ENCODE results near the gene TNPO2.

Gene TNPO2

DNA sequence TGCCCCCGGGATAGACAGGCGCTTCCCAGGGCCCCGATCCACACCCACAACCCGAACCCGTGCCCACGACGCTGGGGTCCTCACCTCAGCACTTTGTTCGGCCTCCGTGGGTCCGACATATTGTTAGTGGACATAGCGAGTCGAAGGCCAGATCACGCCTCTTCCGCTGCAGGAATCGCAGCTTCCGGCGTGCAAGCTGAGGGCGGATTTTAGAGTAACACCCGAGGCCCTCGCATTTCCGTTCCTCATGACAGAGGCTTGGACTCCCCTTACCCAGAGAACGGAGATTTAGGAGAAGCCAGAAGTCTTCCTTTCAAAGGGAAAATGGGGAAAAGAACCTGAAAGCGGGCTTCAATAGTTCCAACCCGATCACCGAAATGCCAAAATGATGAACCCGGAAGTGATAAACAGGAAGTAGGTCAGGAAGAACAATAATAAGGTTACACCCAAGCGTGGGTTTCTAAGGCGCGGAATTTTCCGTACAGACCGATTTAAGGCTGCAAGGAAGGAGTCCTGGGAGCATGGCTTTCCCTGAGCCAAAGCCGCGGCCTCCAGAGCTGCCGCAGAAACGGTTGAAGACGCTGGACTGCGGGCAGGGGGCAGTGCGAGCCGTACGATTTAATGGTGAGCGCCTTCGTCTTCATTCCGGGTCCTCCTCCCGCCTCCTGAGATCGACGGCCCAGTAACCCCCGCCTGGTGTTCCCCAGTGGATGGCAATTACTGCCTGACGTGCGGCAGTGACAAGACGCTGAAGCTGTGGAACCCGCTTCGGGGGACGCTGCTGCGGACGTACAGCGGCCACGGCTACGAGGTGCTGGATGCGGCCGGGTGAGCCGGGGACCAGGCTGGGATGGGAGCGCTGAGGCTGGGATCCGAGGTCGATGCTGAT lies 54.2 kb downstream of the TNPO2 start (continued):
- TF ChIP-seq CTCF (tag by site-specific recombination; IDR thresholded peaks at IDR 0.05) (peak; percentile 44; the same call in 1 of the 2 replicates), GLI2 (tag by site-specific recombination; IDR thresholded peaks at IDR 0.05; ENCODE audit: borderline replicate concordance, low read depth) (no peak), PRDM1 (tag by site-specific recombination; IDR thresholded peaks at IDR 0.05) (no peak), ZNF621 (tag by site-specific recombination; IDR thresholded peaks at IDR 0.05) (no peak), RBAK (tag by site-specific recombination; IDR thresholded peaks at IDR 0.05) (no peak), ZNF549 (tag by site-specific recombination; IDR thresholded peaks at IDR 0.05) (no peak), GFI1B (tag by site-specific recombination; IDR thresholded peaks at IDR 0.05) (no peak), KLF9 (tag by site-specific recombination; IDR thresholded peaks at IDR 0.05; ENCODE audit: low read depth) (peak; percentile 85), ZNF404 (tag by site-specific recombination; IDR thresholded peaks at IDR 0.05) (no peak), PRDM2 (tag by site-specific recombination; IDR thresholded peaks at IDR 0.05; ENCODE audit: borderline replicate concordance) (no peak), ZFHX2 (tag by site-specific recombination; conservative IDR thresholded peaks at IDR 0.05) (peak; percentile 93), ZNF121 (tag by site-specific recombination; IDR thresholded peaks at IDR 0.05) (no peak), ZNF114 (tag by site-specific recombination; IDR thresholded peaks at IDR 0.05) (no peak), ZNF626 (tag by site-specific recombination; IDR thresholded peaks at IDR 0.05) (no peak), ZSCAN16 (tag by site-specific recombination; IDR thresholded peaks at IDR 0.05) (no peak), ZNF561 (tag by site-specific recombination; IDR thresholded peaks at IDR 0.05; ENCODE audit: borderline replicate concordance) (peak; percentile 93), ELK4 (IDR thresholded peaks at IDR 0.05; ENCODE audit: borderline replicate concordance, low read depth, low read length) (no peak), ZNF169 (tag by site-specific recombination; IDR thresholded peaks at IDR 0.05) (no peak), HIC1 (tag by site-specific recombination; IDR thresholded peaks at IDR 0.05) (no peak), ZNF785 (tag by site-specific recombination; IDR thresholded peaks at IDR 0.05) (no peak), OVOL3 (tag by site-specific recombination; IDR thresholded peaks at IDR 0.05) (peak; percentile 71; the same call in 1 of the 2 replicates), ZNF529 (tag by site-specific recombination; IDR thresholded peaks at IDR 0.05; ENCODE audit: insufficient replicate concordance) (no peak), ZNF416 (tag by site-specific recombination; IDR thresholded peaks at IDR 0.05) (no peak)
- TF ChIP-seq, protein P1, sequence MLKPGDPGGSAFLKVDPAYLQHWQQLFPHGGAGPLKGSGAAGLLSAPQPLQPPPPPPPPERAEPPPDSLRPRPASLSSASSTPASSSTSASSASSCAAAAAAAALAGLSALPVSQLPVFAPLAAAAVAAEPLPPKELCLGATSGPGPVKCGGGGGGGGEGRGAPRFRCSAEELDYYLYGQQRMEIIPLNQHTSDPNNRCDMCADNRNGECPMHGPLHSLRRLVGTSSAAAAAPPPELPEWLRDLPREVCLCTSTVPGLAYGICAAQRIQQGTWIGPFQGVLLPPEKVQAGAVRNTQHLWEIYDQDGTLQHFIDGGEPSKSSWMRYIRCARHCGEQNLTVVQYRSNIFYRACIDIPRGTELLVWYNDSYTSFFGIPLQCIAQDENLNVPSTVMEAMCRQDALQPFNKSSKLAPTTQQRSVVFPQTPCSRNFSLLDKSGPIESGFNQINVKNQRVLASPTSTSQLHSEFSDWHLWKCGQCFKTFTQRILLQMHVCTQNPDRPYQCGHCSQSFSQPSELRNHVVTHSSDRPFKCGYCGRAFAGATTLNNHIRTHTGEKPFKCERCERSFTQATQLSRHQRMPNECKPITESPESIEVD (tag by site-specific recombination; IDR thresholded peaks at IDR 0.05): no peak
- TF ChIP-seq, protein P2, sequence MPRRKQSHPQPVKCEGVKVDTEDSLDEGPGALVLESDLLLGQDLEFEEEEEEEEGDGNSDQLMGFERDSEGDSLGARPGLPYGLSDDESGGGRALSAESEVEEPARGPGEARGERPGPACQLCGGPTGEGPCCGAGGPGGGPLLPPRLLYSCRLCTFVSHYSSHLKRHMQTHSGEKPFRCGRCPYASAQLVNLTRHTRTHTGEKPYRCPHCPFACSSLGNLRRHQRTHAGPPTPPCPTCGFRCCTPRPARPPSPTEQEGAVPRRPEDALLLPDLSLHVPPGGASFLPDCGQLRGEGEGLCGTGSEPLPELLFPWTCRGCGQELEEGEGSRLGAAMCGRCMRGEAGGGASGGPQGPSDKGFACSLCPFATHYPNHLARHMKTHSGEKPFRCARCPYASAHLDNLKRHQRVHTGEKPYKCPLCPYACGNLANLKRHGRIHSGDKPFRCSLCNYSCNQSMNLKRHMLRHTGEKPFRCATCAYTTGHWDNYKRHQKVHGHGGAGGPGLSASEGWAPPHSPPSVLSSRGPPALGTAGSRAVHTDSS (tag by site-specific recombination; IDR thresholded peaks at IDR 0.05): peak; percentile 53
